ENCODE results near the gene NELL1.

Gene NELL1

DNA sequence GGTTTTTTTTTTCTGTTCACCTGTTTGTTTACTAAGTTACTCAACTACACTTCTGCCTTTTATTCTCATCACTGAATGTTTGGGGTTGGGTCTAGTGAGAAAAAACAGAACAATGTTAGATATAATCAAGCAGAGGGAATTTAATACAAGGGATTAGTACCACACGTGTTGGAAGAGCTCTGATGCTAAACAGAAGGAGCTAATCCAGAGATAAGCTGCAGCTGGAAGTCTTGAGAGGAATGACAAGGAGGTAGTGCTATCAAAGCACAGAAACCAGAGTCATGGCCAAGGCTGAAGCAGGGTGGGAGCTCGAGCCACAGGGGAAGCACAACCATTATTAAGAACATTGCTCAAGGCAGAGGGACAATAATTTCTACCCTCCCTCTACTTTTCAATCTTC is 919.4 kb downstream of the NELL1 start:
- H3K27me3 ChIP-seq = no peaks in the 10 kb centered on the region
- no peaks in the 10 kb centered on the region for H3K9me3 ChIP-seq
- intact Hi-C loops (cut with DNase I; ENCODE audit: low total_unique reads) = no loop called here
- no peaks in the 10 kb centered on the region for H3K4me1 ChIP-seq
- DNase-seq = no peak
- no peaks in the 10 kb centered on the region for H3K36me3 ChIP-seq
- no peak overlapping the region for H3K4me3 ChIP-seq
- H3K27ac ChIP-seq = no peak overlapping the region
- TF ChIP-seq, protein P1, sequence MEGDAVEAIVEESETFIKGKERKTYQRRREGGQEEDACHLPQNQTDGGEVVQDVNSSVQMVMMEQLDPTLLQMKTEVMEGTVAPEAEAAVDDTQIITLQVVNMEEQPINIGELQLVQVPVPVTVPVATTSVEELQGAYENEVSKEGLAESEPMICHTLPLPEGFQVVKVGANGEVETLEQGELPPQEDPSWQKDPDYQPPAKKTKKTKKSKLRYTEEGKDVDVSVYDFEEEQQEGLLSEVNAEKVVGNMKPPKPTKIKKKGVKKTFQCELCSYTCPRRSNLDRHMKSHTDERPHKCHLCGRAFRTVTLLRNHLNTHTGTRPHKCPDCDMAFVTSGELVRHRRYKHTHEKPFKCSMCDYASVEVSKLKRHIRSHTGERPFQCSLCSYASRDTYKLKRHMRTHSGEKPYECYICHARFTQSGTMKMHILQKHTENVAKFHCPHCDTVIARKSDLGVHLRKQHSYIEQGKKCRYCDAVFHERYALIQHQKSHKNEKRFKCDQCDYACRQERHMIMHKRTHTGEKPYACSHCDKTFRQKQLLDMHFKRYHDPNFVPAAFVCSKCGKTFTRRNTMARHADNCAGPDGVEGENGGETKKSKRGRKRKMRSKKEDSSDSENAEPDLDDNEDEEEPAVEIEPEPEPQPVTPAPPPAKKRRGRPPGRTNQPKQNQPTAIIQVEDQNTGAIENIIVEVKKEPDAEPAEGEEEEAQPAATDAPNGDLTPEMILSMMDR (IDR thresholded peaks at IDR 0.05) = no peak

DNA sequence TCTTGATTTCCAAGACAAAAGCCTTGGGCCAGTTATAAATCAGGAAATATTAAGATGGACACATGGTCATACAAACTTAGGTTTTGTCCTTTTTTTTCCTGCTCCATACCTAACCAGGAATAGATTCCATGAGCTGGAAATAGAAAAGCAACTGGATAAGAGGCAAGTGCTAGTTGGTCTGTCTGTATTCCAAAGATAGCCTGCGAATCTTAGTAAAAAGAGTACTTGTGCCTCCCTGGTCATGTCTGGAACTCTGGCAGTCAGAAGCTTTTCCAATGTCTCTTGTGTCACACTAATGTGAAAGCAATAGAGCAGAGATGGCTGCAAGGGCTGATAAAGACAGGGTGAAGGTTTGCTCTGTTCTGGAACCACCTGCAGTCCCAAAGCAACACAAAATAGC is 933.3 kb downstream of the NELL1 start:
- intact Hi-C loops (cut with DNase I; ENCODE audit: low total_unique reads) = no loop called here
- Histone ChIP-seq H3K4me1 (no peaks in the 10 kb centered on the region), H3K27me3 (no peaks in the 10 kb centered on the region), H3K9me3 (no peaks in the 10 kb centered on the region), H3K36me3 (no peaks in the 10 kb centered on the region), H3K4me3 (no peak overlapping the region), H3K27ac (no peak overlapping the region)
- TF ChIP-seq, protein P1 (IDR thresholded peaks at IDR 0.05) = no peak
- DNase-seq = no peak

DNA sequence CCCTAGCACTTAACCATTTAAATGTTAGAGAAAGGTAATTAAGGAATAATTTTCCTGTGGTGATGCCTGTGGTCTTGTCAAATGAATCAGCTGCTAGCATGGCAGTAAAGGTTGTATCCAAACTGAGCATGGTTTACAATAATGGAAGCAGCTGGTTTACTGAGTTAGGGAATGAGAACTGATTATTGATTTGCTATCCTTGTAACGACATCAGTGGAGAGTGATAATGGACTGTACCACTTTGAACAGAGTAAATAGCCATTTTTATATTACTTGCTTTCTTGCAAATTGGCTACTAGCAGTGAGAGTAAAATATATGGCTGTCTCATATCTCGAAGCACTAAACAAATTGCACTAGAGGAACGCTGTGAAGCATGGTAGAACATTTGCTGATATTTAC is 934.5 kb downstream of the NELL1 start:
- no peaks in the 10 kb centered on the region for H3K9me3 ChIP-seq
- DNase-seq = no peak
- no peaks in the 10 kb centered on the region for H3K27me3 ChIP-seq
- intact Hi-C loops (cut with DNase I; ENCODE audit: low total_unique reads) = no loop called here
- no peaks in the 10 kb centered on the region for H3K36me3 ChIP-seq
- H3K4me1 ChIP-seq = no peaks in the 10 kb centered on the region
- no peak overlapping the region for H3K27ac ChIP-seq
- H3K4me3 ChIP-seq = no peak overlapping the region
- TF ChIP-seq, protein P1 (IDR thresholded peaks at IDR 0.05) = no peak

DNA sequence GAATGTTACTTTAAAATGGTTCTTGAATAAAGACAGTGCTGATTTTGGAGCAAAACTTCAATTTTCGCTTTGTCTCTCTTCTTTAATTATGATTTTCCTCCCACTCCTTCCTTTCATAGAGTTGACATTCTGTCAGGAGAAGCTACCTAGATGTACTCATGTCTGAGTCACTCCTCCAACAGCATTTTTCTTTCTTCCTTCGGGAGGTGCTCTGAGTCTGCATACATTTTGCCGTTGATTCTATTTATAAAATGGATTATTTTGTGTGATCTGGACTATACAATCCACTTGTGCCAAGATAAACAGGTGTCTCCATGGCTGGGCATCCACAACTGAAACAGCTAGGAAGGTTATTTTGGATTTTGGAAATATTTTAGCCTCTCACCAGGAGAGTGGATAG is 935.2 kb downstream of the NELL1 start:
- Histone ChIP-seq H3K27ac (no peak overlapping the region), H3K27me3 (no peaks in the 10 kb centered on the region), H3K9me3 (no peaks in the 10 kb centered on the region), H3K4me1 (no peaks in the 10 kb centered on the region), H3K36me3 (no peaks in the 10 kb centered on the region), H3K4me3 (no peak overlapping the region)
- no peak for DNase-seq
- intact Hi-C loops (cut with DNase I; ENCODE audit: low total_unique reads) = no loop called here
- TF ChIP-seq, protein P1 (IDR thresholded peaks at IDR 0.05) = no peak

DNA sequence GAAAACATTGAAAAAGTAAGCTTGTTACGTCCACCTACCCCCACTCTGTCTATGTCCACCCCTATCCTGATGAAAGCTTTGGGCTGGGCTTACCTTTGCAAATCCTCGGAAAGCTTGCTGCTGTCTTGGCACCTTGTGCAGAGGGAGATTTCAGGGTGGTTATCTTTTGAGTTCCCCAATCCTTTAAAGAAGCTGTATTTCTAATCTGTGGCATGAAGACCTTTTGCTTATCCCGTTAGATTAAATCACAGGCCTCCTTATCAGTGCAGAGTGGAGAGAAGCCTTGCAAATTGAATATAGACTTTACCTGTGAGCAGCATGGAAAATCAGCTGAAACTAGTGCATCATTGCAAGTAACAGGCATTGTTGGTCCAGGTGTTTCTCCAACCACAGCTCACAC is 942.9 kb downstream of the NELL1 start:
- no peaks in the 10 kb centered on the region for H3K36me3 ChIP-seq
- no peaks in the 10 kb centered on the region for H3K9me3 ChIP-seq
- intact Hi-C loops (cut with DNase I; ENCODE audit: low total_unique reads) = no loop called here
- no peaks in the 10 kb centered on the region for H3K4me1 ChIP-seq
- H3K4me3 ChIP-seq = no peak overlapping the region
- no peak for DNase-seq
- TF ChIP-seq, protein P1 (IDR thresholded peaks at IDR 0.05) = no peak
- H3K27ac ChIP-seq = no peak overlapping the region
- no peaks in the 10 kb centered on the region for H3K27me3 ChIP-seq

DNA sequence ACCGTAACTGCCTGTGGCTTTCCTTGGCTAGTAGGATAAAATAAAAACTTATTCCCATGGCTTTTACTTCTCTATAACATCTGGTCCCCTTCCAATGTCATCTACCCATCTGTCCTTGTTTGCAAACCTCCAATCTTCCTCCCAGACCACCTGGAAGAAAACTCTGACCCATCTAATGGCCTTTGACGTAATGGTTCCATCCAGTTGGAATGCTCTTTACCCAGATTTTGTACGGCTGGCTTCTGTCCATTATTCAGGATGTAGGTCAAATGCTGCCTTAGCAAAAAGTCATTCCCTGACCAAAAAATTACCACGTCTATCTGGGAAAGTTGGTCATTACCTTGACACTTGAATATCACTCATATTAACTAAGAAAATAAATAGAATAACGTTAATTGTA is 945.6 kb downstream of the NELL1 start:
- H3K4me3 ChIP-seq = no peak overlapping the region
- no peaks in the 10 kb centered on the region for H3K9me3 ChIP-seq
- no peaks in the 10 kb centered on the region for H3K27me3 ChIP-seq
- no peaks in the 10 kb centered on the region for H3K36me3 ChIP-seq
- H3K4me1 ChIP-seq = no peaks in the 10 kb centered on the region
- intact Hi-C loops (cut with DNase I; ENCODE audit: low total_unique reads) = no loop called here
- no peak for DNase-seq
- no peak overlapping the region for H3K27ac ChIP-seq
- TF ChIP-seq, protein P1 (IDR thresholded peaks at IDR 0.05) = no peak

Measured in tibial artery (tissue), 4 donors.